PC-9 (cell line): ENCODE measurements around the gene ADPRM. TPM values are rescaled to one million over a fixed set of nuclear protein-coding genes. Genes with fewer than 3 reads are reported as not detected.

ENCODE experiments used
- BruUV-seq: library from RNA; stranded (reverse); fragments of 400-500 nt; replicated peaks from 2 replicates; lab custom pipeline; 2021; lab: Mats Ljungman, UMichigan
- CTCF ChIA-PET: fragments of 300-600 bp; sonication (Branson Sonifier 250); formaldehyde crosslinking; loops from one replicate; lab custom pipeline; 2022; ENCODE audit warnings: antibody characterized with exemption; lab: Charles Lee
- POLR2A ChIA-PET: fragments of 300-600 bp; sonication (Branson Sonifier 250); formaldehyde crosslinking; loops from one replicate; lab custom pipeline; 2022; ENCODE audit warnings: antibody characterized with exemption; ENCODE audit not compliant: unreplicated experiment; lab: Charles Lee
- DNase-seq, 2 experiments: peaks; one replicate each; pipeline versions ENCODE4 v3.0.0 to v3.0.0-alpha.2; 2015 to 2022; ENCODE audit warnings: mixed read lengths in 1 of 2
- H2AFZ ChIP-seq: fragments of 200-600 bp; sonication (generic); 2 replicates; pipeline ENCODE4 v1.8.1; 2017; ENCODE audit warnings: antibody characterized with exemption
- H3F3A ChIP-seq: fragments of 200-600 bp; sonication (generic); 2 replicates; pipeline ENCODE4 v1.8.1; 2017; ENCODE audit warnings: antibody characterized with exemption, mild to moderate bottlenecking, low read depth; ENCODE audit not compliant: insufficient read depth
- H3K27ac ChIP-seq: fragments of 200-600 bp; sonication (generic); 2 replicates; pipeline ENCODE4 v1.6.1; 2016; ENCODE audit warnings: mixed run types
- H3K27me3 ChIP-seq: fragments of 200-600 bp; sonication (generic); 2 replicates; pipeline ENCODE4 v1.6.1; 2016; ENCODE audit warnings: low read depth, mixed run types; ENCODE audit not compliant: insufficient read depth
- H3K36me3 ChIP-seq: fragments of 200-600 bp; sonication (generic); 2 replicates; pipeline ENCODE4 v1.6.1; 2016; ENCODE audit warnings: low read depth, mixed run types
- H3K4me1 ChIP-seq: fragments of 200-600 bp; sonication (generic); replicated peaks from 2 replicates; pipeline ENCODE4 v1.6.1; 2016; ENCODE audit warnings: mixed run types; ENCODE audit not compliant: insufficient read depth
- H3K4me2 ChIP-seq: fragments of 200-600 bp; sonication (generic); 2 replicates; pipeline ENCODE4 v1.6.1; 2017; ENCODE audit warnings: mixed run types
- H3K4me3 ChIP-seq: fragments of 200-600 bp; sonication (generic); 2 replicates; pipeline ENCODE4 v1.6.1; 2016; ENCODE audit warnings: mixed run types
- H3K79me2 ChIP-seq: fragments of 200-600 bp; sonication (generic); 2 replicates; pipeline ENCODE4 v1.6.1; 2017; ENCODE audit warnings: low read depth, mixed run types
- H3K9me2 ChIP-seq: fragments of 200-600 bp; sonication (generic); 2 replicates; pipeline ENCODE4 v1.8.1; 2017; ENCODE audit warnings: mild to moderate bottlenecking; ENCODE audit not compliant: insufficient read depth
- H3K9me3 ChIP-seq: fragments of 200-600 bp; sonication (generic); 2 replicates; pipeline ENCODE4 v1.8.1; 2016; ENCODE audit warnings: low read depth; ENCODE audit not compliant: insufficient read depth
- H4K20me1 ChIP-seq: fragments of 200-600 bp; sonication (generic); 2 replicates; pipeline ENCODE4 v1.8.1; 2017; ENCODE audit not compliant: insufficient read depth
- CTCF ChIP-seq: fragments of 200-600 bp; sonication (generic); conservative IDR thresholded peaks from 2 replicates; pipeline ENCODE4 v1.6.1; 2017; ENCODE audit warnings: mixed run types, antibody characterized with exemption, mild to moderate bottlenecking, moderate library complexity
- EZH2 ChIP-seq: fragments of 200-600 bp; sonication (generic); IDR thresholded peaks from 2 replicates; pipeline ENCODE4 v1.8.0; 2017; ENCODE audit warnings: antibody characterized with exemption, low read depth
- intact Hi-C: fragments of 100-400 bp; cut with micrococcal nuclease; formaldehyde crosslinking; loops from one replicate; pipeline ENCODE4 v1.10.0; 2022; ENCODE audit not compliant: unreplicated experiment
- total RNA-seq: library from RNA; stranded (reverse); gene quantifications from 2 replicates; pipeline ENCODE4 v1.2.3, GENCODE V29; 2021

The ADPRM gene
- total RNA-seq, 1 experiment from 2014 or later: 6.4 TPM

DNA sequence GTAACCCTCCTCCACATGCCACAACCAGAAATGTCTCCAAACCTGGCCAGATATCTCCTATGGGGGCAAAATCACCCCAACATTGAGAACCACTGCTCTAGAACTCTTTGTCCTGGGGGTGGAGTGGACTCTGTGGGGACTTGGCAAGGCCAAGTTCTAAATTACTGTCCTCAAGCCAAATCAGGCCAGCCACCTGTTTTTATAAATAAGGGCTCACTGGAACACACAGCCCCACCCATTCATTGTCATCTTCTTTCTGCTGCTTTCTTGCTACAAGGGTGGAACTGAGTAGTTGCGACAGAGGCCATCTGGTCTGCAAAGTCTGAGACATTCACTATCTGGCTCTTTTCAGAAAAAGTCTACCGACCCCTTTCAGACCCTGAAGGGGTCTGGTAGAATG is 59.2 kb downstream of the ADPRM start:
- POLR2A ChIA-PET: no interaction called here
- H3K9me2 ChIP-seq: no peaks in the 10 kb centered on the region
- H3K79me2 ChIP-seq: no peaks in the 10 kb centered on the region
- no peaks in the 10 kb centered on the region for H3K36me3 ChIP-seq
- peaks cover 37% of the 10 kb centered on the region for H3K27me3 ChIP-seq
- H3F3A ChIP-seq: no peaks in the 10 kb centered on the region
- no peak overlapping the region for H2AFZ ChIP-seq
- CTCF ChIA-PET: no interaction called here
- H3K27ac ChIP-seq: no peak overlapping the region
- intact Hi-C loops: no loop called here
- H3K4me3 ChIP-seq: no peak overlapping the region
- DNase-seq: no peak
- no peaks in the 10 kb centered on the region for H4K20me1 ChIP-seq
- H3K4me2 ChIP-seq: no peak overlapping the region
- BruUV-seq: no TSS peak
- no peaks in the 10 kb centered on the region for H3K4me1 ChIP-seq
- no peak for TF ChIP-seq CTCF
- TF ChIP-seq EZH2: no peak
- H3K9me3 ChIP-seq: no peaks in the 10 kb centered on the region

- H2AFZ ChIP-seq: no peak overlapping the region
- peak in 1 of 2 experiments; percentile 38 for DNase-seq
- H4K20me1 ChIP-seq: no peaks in the 10 kb centered on the region
- BruUV-seq: no TSS peak
- H3K27ac ChIP-seq: no peak overlapping the region
- H3K4me3 ChIP-seq: no peak overlapping the region
- ChIA-PET CTCF (no interaction called here), POLR2A (no interaction called here)
- no peak overlapping the region for H3K4me2 ChIP-seq
- H3K9me3 ChIP-seq: no peaks in the 10 kb centered on the region
- TF ChIP-seq EZH2 (no peak), CTCF (no peak)
- intact Hi-C loops: no loop called here
- H3F3A ChIP-seq: no peaks in the 10 kb centered on the region
- H3K4me1 ChIP-seq: no peaks in the 10 kb centered on the region
- no peaks in the 10 kb centered on the region for H3K79me2 ChIP-seq
- no peaks in the 10 kb centered on the region for H3K9me2 ChIP-seq
- H3K36me3 ChIP-seq: no peaks in the 10 kb centered on the region
- H3K27me3 ChIP-seq: peaks cover 36% of the 10 kb centered on the region
Measured at GRCh38 chr17:10757067-10757466, 59.7 kb downstream of the ADPRM start.

DNA sequence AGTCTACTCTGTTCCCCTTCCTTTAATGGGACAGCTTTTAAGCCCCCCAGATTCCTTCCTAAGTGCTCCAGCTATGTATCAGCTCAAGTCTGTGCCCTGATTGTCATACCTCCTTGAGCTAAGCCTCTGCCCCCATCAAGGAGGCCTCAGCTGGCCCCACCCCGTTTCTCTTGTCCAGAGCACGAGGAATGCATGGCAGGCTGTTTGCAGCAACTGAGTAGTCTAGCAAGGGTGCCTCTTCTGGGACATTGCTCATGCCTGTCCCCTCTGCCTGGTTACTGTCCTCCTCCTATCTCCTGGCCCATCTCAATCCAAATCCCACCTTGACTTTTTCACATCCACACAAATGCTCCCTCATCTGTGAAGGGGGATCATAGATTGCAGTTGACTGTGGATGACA is 60.3 kb downstream of the ADPRM start:
- no peaks in the 10 kb centered on the region for H4K20me1 ChIP-seq
- no peak overlapping the region for H2AFZ ChIP-seq
- CTCF ChIA-PET: no interaction called here
- no peak overlapping the region for H3K4me2 ChIP-seq
- intact Hi-C loops: no loop called here
- peaks cover 36% of the 10 kb centered on the region for H3K27me3 ChIP-seq
- no peak for TF ChIP-seq EZH2
- no peaks in the 10 kb centered on the region for H3K4me1 ChIP-seq
- H3F3A ChIP-seq: no peaks in the 10 kb centered on the region
- no peaks in the 10 kb centered on the region for H3K9me3 ChIP-seq
- H3K79me2 ChIP-seq: no peaks in the 10 kb centered on the region
- H3K36me3 ChIP-seq: no peaks in the 10 kb centered on the region
- no peaks in the 10 kb centered on the region for H3K9me2 ChIP-seq
- POLR2A ChIA-PET: no interaction called here
- no peak overlapping the region for H3K4me3 ChIP-seq
- BruUV-seq: no TSS peak
- H3K27ac ChIP-seq: no peak overlapping the region
- DNase-seq: no peak

DNA sequence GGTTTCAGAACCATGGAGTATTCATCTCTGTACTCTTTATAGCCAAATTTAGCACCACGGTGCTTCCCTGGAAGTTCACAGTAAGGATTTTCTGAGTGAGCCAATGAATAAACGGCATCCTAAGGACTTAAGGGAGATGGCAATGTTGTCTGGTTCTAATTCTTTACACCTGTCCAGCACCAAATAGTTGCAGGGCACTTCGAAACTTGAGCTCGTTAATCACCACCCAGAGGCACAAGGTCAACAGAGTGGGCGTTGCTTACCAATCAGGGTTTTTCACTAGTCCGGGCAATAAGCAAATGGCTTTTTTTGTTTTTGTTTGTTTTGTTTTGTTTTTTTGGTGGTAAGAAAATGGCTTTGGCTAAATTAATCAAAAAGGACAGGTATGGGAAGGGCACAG is 60.7 kb downstream of the ADPRM start:
- Histone ChIP-seq H3F3A (no peaks in the 10 kb centered on the region), H3K9me3 (no peaks in the 10 kb centered on the region), H3K36me3 (no peaks in the 10 kb centered on the region), H4K20me1 (no peaks in the 10 kb centered on the region), H2AFZ (no peak overlapping the region), H3K4me2 (no peak overlapping the region), H3K27ac (no peak overlapping the region), H3K4me3 (no peak overlapping the region), H3K4me1 (no peaks in the 10 kb centered on the region), H3K9me2 (no peaks in the 10 kb centered on the region), H3K79me2 (no peaks in the 10 kb centered on the region), H3K27me3 (peaks cover 36% of the 10 kb centered on the region)
- no TSS peak for BruUV-seq
- intact Hi-C loops: no loop called here
- DNase-seq: no peak
- CTCF ChIA-PET: no interaction called here
- POLR2A ChIA-PET: interaction anchor here (0.7 kb wide), 1 partner anchor 61 kb away, joined by 8 read pairs; no protein-coding TSS in a partner anchor
- TF ChIP-seq CTCF (no peak), EZH2 (no peak)
